ENCODE results near the gene ETV6. TPM values are rescaled to one million over a fixed set of nuclear protein-coding genes. Genes with fewer than 3 reads are reported as not detected.

The ETV6 gene
- total RNA-seq, 2 experiments from 2014 or later: 17.1 to 19.3 TPM

- no peaks in the 10 kb centered on the region for H3K79me2 ChIP-seq (ENCODE audit: insufficient read depth, low read depth, low read length)
- H3K36me3 ChIP-seq (ENCODE audit: insufficient read depth, low read length): peaks cover 49% of the 10 kb centered on the region
- no peaks in the 10 kb centered on the region for H4K20me1 ChIP-seq (ENCODE audit: insufficient read depth, low read length)
- no peak overlapping the region for H3K4me2 ChIP-seq (ENCODE audit: low read length)
- DNase-seq (ENCODE audit: low spot score): no peak
- CTCF ChIA-PET (ENCODE audit: unreplicated experiment): no interaction called here
- H3K9me2 ChIP-seq (ENCODE audit: insufficient read depth, low read length): no peaks in the 10 kb centered on the region
- intact Hi-C loops (cut with micrococcal nuclease; ENCODE audit: unreplicated experiment): no loop called here
- H3K4me3 ChIP-seq (ENCODE audit: low read depth, low read length, poor library complexity, severe bottlenecking): no peak overlapping the region
- POLR2A ChIA-PET: no interaction called here
- H3K9me3 ChIP-seq (ENCODE audit: low read length): peaks cover 7% of the 10 kb centered on the region; the same call in 1 of the 2 replicates
- peaks cover 11% of the 10 kb centered on the region for H3K4me1 ChIP-seq (ENCODE audit: insufficient read depth, low read length, poor library complexity, severe bottlenecking)
- no peak overlapping the region for H3K27ac ChIP-seq (ENCODE audit: low read depth, low read length, poor library complexity, severe bottlenecking)
- no TSS peak for BruUV-seq (replicated peaks)
- TF ChIP-seq EZH2phosphoT487 (IDR thresholded peaks at IDR 0.05; ENCODE audit: borderline replicate concordance, low read depth, low read length): no peak
- no peak for TF ChIP-seq CTCF (conservative IDR thresholded peaks at IDR 0.05; ENCODE audit: low read length)
- H2AFZ ChIP-seq (ENCODE audit: low read length): no peak overlapping the region
Measured at GRCh38 chr12:11863988-11864387, 214.5 kb downstream of the ETV6 start.

- H3K9me3 ChIP-seq (ENCODE audit: low read length): peaks cover 7% of the 10 kb centered on the region; the same call in 1 of the 2 replicates
- no TSS peak for BruUV-seq (replicated peaks)
- H3K4me2 ChIP-seq (ENCODE audit: low read length): no peak overlapping the region
- no peak for DNase-seq (ENCODE audit: low spot score)
- TF ChIP-seq EZH2phosphoT487 (IDR thresholded peaks at IDR 0.05; ENCODE audit: borderline replicate concordance, low read depth, low read length) (no peak), CTCF (conservative IDR thresholded peaks at IDR 0.05; ENCODE audit: low read length) (no peak)
- H4K20me1 ChIP-seq (ENCODE audit: insufficient read depth, low read length): no peaks in the 10 kb centered on the region
- peaks cover 10% of the 10 kb centered on the region for H3K4me1 ChIP-seq (ENCODE audit: insufficient read depth, low read length, poor library complexity, severe bottlenecking)
- H3K27ac ChIP-seq (ENCODE audit: low read depth, low read length, poor library complexity, severe bottlenecking): no peak overlapping the region
- no peak overlapping the region for H2AFZ ChIP-seq (ENCODE audit: low read length)
- no peaks in the 10 kb centered on the region for H3K9me2 ChIP-seq (ENCODE audit: insufficient read depth, low read length)
- intact Hi-C loops (cut with micrococcal nuclease; ENCODE audit: unreplicated experiment): no loop called here
- no peak overlapping the region for H3K4me3 ChIP-seq (ENCODE audit: low read depth, low read length, poor library complexity, severe bottlenecking)
- POLR2A ChIA-PET: no interaction called here
- no peaks in the 10 kb centered on the region for H3K79me2 ChIP-seq (ENCODE audit: insufficient read depth, low read depth, low read length)
- H3K36me3 ChIP-seq (ENCODE audit: insufficient read depth, low read length): peaks cover 59% of the 10 kb centered on the region
- CTCF ChIA-PET (ENCODE audit: unreplicated experiment): no interaction called here
Measured at GRCh38 chr12:11865824-11866223, 216.3 kb downstream of the ETV6 start.

- no peak overlapping the region for H3K27ac ChIP-seq (ENCODE audit: low read depth, low read length, poor library complexity, severe bottlenecking)
- peaks cover 58% of the 10 kb centered on the region for H3K36me3 ChIP-seq (ENCODE audit: insufficient read depth, low read length)
- no peak overlapping the region for H2AFZ ChIP-seq (ENCODE audit: low read length)
- H4K20me1 ChIP-seq (ENCODE audit: insufficient read depth, low read length): no peaks in the 10 kb centered on the region
- H3K4me1 ChIP-seq (ENCODE audit: insufficient read depth, low read length, poor library complexity, severe bottlenecking): no peaks in the 10 kb centered on the region
- H3K4me2 ChIP-seq (ENCODE audit: low read length): no peak overlapping the region
- no TSS peak for BruUV-seq (replicated peaks)
- intact Hi-C loops (cut with micrococcal nuclease; ENCODE audit: unreplicated experiment): no loop called here
- CTCF ChIA-PET (ENCODE audit: unreplicated experiment): no interaction called here
- TF ChIP-seq EZH2phosphoT487 (IDR thresholded peaks at IDR 0.05; ENCODE audit: borderline replicate concordance, low read depth, low read length): no peak
- no peak for TF ChIP-seq CTCF (conservative IDR thresholded peaks at IDR 0.05; ENCODE audit: low read length)
- no peaks in the 10 kb centered on the region for H3K79me2 ChIP-seq (ENCODE audit: insufficient read depth, low read depth, low read length)
- H3K9me2 ChIP-seq (ENCODE audit: insufficient read depth, low read length): no peaks in the 10 kb centered on the region
- POLR2A ChIA-PET: no interaction called here
- H3K9me3 ChIP-seq (ENCODE audit: low read length): peaks cover 7% of the 10 kb centered on the region; the same call in 1 of the 2 replicates
- DNase-seq (ENCODE audit: low spot score): no peak
- H3K4me3 ChIP-seq (ENCODE audit: low read depth, low read length, poor library complexity, severe bottlenecking): no peak overlapping the region
Measured at GRCh38 chr12:11868027-11868426, 218.6 kb downstream of the ETV6 start.
